ENCODE data around the gene ADD1.
"Not testable (repeated sequence)": the region's sequence is repeated elsewhere in the genome, so short reads cannot be mapped to it uniquely, and the experiment has no call there.

The ADD1 gene

DNA sequence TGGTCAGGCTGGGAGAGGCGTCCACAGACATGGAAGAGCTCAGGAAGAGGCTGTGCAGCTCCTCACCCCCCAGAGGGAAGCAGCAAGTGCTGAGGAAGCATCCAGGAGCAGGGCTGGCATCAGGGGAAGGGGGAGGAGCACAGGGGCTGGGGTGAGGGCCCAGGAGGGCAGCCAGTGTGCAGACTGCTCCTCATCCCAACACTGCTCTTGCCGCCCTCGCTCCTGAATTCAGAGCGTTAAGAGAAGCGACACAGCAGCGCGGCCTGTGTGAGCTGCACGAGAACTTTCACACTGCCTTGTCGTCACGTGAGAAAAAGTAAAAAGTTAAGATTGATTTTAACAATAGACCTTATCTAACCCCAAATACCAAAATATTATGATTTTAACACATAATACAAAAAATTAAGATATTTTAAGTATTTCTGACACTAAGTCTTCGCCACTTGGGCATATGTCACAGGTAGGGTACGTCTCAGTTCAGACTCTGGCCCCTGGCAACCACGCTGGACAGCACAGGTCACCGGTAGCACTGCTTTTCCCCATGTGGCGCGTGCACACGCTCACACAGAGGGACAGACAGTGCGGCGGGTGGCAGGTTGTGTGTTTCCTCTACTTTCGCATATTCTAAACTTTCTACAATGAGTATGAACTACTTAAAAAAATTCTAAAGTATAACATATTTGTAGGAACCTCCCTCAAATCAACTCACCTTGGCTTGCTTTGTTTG is 99.9 kb downstream of the ADD1 start:
- DNase-seq (ENCODE audit: low read depth): no peak
- H3K4me3 ChIP-seq (ENCODE audit: control insufficient read depth, low read depth, low read length): no peak overlapping the region
- TF ChIP-seq, protein P1, sequence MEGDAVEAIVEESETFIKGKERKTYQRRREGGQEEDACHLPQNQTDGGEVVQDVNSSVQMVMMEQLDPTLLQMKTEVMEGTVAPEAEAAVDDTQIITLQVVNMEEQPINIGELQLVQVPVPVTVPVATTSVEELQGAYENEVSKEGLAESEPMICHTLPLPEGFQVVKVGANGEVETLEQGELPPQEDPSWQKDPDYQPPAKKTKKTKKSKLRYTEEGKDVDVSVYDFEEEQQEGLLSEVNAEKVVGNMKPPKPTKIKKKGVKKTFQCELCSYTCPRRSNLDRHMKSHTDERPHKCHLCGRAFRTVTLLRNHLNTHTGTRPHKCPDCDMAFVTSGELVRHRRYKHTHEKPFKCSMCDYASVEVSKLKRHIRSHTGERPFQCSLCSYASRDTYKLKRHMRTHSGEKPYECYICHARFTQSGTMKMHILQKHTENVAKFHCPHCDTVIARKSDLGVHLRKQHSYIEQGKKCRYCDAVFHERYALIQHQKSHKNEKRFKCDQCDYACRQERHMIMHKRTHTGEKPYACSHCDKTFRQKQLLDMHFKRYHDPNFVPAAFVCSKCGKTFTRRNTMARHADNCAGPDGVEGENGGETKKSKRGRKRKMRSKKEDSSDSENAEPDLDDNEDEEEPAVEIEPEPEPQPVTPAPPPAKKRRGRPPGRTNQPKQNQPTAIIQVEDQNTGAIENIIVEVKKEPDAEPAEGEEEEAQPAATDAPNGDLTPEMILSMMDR (conservative IDR thresholded peaks at IDR 0.05; ENCODE audit: control insufficient read depth, insufficient read depth, low read depth, low read length): no peak

DNA sequence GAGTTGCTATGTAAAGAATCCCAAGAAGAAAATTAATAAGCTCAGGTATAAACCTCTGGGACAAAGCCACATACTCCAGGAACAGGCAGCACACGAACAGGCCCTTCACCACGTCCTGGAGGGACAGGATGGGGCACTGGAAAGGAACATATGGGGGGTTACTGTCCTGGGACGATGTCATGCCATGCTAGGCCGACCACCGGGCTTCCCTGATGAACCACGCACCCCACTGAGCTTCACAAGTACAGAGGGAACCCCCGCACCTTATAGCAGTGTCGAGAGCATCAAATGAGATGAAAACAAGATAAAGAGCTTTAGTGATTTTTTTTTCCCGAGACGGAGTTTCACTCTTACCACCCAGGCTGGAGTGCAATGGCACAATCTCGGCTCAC is 100.4 kb downstream of the ADD1 start:
- DNase-seq (ENCODE audit: low read depth): no peak
- no peak overlapping the region for H3K4me3 ChIP-seq (ENCODE audit: control insufficient read depth, low read depth, low read length)
- TF ChIP-seq, protein P1 (conservative IDR thresholded peaks at IDR 0.05; ENCODE audit: control insufficient read depth, insufficient read depth, low read depth, low read length): no peak

DNA sequence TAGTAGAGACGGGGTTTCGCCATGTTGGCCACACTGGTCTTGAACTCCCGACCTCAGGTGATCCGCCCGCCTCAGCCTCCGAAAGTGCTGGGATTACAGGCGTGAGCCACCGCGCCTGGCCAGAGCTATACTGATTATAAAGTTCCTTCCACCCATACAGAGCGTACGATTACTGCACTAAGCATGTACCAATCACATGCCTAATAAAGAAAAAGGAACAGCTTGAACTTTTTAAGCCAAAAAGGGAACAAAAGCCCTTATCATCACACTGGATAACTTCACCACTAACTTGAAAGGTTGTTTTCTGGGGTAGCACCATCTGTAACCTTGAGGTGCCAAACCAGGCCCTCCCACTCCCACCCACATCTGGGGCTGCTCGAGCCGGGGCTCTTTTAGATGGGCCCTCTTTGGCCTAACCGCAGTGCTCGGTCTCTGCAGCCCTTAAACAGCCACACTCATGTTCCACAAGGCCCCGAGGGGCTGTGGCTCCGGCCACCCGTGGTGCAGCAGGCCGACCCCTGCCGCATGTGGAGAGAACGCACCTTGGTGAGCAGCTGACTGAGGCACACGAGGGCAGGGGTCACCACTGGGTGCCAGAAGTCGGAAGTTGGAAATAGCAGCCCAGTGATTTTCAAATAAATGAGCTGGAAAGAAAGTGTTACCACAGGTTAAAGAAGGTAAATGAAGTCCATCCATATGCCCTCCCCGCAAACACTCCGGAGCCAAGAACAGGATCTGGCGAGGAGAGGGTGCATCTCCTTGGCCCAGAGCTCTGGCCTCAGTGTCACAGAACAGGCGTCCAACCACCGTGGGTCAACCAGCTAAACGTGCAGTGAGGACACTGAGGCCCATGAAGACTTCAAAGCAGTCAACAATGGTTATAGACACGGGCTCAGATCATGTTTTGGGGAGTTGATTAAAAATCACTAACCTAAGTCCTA is 101.2 kb downstream of the ADD1 start:
- TF ChIP-seq, protein P1 (conservative IDR thresholded peaks at IDR 0.05; ENCODE audit: control insufficient read depth, insufficient read depth, low read depth, low read length): no peak
- no peak overlapping the region for H3K4me3 ChIP-seq (ENCODE audit: control insufficient read depth, low read depth, low read length)
- DNase-seq (ENCODE audit: low read depth): no peak

DNA sequence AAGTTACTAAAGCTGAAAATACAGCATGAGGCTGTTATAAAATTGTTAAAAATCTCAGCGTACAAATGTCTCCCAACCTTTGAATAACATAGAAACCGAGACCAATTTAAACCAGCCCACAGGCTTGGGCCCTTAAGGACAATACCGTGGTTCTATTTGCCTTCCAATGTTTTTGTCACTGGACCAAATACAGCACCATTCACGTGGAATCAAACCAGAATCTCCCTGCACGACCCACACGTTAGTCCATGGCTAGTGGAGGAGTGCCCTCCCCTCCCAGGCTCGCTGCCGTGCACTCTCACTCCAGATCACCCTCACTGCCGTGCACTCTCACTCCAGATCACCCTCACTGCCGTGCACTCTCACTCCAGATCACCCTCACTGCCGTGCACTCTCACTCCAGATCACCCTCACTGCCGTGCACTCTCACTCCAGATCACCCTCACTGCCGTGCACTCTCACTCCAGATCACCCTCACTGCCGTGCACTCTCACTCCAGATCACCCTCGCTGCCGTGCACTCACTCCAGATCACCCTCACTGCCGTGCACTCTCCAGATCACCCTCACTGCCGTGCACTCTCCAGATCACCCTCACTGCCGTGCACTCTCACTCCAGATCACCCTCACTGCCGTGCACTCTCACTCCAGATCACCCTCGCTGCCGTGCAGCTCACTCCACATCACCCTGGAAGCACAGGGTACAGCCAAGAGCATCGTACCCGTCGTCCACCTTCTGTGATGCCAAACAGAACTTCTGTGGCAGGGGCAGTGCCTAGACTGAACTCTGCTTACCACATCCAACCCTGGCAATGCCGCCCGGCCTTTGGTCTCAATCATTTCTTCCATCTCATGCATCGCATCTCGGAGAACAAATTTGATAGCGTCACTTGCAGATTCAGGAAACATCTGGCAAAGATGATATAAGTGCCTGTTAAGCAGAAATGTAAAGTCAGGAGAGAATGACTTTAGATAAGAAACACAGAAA is 102.3 kb downstream of the ADD1 start:
- not testable (repeated sequence) for H3K4me3 ChIP-seq (ENCODE audit: control insufficient read depth, low read depth, low read length); DNase-seq (ENCODE audit: low read depth)

DNA sequence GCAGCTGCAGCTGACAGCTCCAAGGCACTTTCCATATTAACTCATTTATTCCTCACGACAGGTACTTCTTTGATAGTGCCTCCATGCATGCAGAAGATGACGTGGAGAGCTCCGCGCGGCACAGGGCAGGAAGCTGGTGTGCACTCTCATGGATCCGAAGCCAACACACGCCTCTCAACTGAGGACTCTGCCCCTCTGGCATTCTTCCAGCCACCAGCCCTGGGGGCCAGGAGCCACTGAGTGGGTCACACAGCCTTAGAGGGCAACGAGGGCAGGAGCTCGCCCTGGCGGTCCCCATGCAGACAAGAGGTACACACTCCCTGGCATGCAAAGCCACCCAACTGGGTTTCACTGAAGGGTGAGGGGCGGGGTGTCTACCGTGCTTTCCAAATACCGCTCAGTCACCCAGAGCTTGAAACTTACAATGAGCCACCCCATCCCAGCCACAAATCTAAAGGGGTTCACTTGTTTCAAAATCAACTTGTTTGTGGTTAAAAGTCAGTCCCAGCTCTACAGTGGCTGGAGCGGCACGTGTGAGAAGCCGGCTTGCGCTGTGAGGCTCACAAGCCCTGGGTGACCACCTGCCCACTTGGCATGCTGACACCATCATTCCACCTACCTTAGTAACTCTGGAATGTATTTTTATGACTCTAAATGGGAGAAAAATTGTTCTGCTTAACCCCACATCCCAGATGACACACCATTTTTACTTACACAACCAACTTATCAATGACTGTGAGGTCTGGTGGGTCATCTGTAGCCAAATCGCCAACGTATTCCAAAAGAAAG is 103.4 kb downstream of the ADD1 start:
- DNase-seq (ENCODE audit: low read depth): peak; percentile 27
- no peak overlapping the region for H3K4me3 ChIP-seq (ENCODE audit: control insufficient read depth, low read depth, low read length)
- TF ChIP-seq, protein P1 (conservative IDR thresholded peaks at IDR 0.05; ENCODE audit: control insufficient read depth, insufficient read depth, low read depth, low read length): no peak

DNA sequence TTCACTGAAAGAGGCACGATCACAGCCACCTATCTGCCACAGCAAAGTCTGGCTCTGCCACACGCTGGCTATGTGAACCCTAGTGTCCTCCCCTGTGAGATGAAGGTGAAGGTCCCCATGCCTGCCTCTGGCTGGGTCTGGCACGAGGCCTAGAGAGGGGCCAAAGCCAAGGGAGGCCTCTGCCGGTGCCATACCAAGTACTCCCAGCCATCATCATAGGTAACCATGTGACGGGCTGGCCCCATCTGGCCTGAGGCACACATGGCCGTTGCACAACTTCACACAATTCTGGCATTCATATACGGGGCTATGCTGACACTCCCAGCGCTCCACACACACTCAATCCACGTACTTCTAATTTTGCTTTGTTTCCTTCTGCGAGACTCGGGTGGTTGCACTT is 104.3 kb downstream of the ADD1 start:
- DNase-seq (ENCODE audit: low read depth): no peak
- TF ChIP-seq, protein P1 (conservative IDR thresholded peaks at IDR 0.05; ENCODE audit: control insufficient read depth, insufficient read depth, low read depth, low read length): no peak
- no peak overlapping the region for H3K4me3 ChIP-seq (ENCODE audit: control insufficient read depth, low read depth, low read length)

All from fibroblast of mammary gland (primary cell).